Measurements from ENCODE around the gene KIRREL1.

Gene KIRREL1

GRCh38 chr1:158140764-158141192, 147.3 kb downstream of the KIRREL1 start:
- FAIRE-seq (no peak), DNase-seq (ENCODE audit: low spot score) (no peak)

GRCh38 chr1:158145173-158145719, 151.8 kb downstream of the KIRREL1 start:
- no peak for FAIRE-seq
- no peak for DNase-seq (ENCODE audit: low spot score)

GRCh38 chr1:158146165-158146564, 152.7 kb downstream of the KIRREL1 start:
- DNase-seq (ENCODE audit: low spot score) = peak; percentile 38
- FAIRE-seq = no peak

DNA sequence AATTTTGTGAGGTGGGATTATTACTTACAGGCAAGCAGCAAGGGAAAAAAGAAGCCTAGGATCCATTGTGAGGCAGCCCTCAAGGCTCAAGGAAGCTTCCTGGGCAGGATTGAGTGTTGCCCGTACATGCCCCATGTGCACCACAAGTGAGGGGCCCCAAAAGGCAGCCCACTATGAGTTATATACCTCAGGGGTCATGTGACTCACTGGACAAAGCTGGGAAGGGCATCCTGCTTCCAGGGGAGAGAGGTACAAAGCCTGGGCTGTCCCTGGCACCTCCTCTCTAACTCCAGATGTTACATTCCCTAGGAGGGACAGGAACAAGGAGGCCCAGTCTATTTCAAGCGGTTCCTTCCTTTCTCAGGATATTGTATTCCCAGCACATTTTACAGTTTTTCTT, 153.3 kb downstream of the KIRREL1 start:
- FAIRE-seq = no peak
- DNase-seq (ENCODE audit: low spot score) = no peak

- DNase-seq (ENCODE audit: low spot score) (no peak), FAIRE-seq (no peak)
Observed at GRCh38 chr1:158147401-158147800, 154.0 kb downstream of the KIRREL1 start.

GRCh38 chr1:158147869-158148268, 154.4 kb downstream of the KIRREL1 start:
- no peak for FAIRE-seq
- no peak for DNase-seq (ENCODE audit: low spot score)

DNA sequence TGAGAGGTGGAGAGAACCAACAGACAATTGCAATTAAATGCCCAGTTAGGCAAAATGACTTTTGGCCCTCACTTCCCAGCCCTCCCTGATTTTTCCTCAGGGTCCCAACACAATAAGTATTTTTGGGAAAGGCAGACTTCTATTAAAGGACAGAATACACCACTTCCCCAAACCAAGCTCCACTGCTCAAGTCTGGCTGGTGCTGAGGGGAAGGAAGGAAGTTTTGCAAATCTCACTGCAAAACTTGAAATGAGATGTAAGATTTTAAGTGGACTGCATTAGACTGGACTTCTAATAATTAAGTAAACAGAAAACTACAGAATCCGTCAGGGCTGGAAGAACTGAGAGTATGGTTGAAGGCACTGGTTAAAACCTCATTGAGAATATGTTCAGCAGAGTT, 155.0 kb downstream of the KIRREL1 start:
- DNase-seq (ENCODE audit: low spot score) (no peak), FAIRE-seq (no peak)

DNA sequence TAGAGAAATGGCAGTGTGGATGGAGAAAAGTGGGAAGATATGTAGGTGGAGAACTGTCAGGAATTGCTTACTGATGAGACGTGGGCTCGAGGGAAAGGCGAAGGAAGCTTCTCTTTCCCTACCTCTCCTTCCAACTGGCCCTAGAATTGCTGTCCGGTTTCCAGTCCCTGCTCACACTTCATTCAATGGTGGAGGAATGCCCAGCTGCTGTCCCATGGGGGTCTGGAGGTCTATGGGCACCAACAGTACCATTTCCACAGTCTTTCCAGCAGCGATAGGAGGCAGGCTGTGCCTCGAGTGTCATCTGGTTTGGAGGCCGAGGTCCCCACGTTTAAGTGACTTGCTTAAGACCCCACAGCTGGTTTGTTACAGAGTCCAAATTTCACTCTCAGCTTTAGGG, 155.7 kb downstream of the KIRREL1 start:
- no peak for FAIRE-seq
- no peak for DNase-seq (ENCODE audit: low spot score)

All from RCC 7860 (cell line).